ENCODE measurements around the gene PLSCR1. TPM values are rescaled to one million over a fixed set of nuclear protein-coding genes. Genes with fewer than 3 reads are reported as not detected.

PLSCR1 gene
- polyA plus RNA-seq, 3 donors = 103 to 221 (median 127) TPM

DNA sequence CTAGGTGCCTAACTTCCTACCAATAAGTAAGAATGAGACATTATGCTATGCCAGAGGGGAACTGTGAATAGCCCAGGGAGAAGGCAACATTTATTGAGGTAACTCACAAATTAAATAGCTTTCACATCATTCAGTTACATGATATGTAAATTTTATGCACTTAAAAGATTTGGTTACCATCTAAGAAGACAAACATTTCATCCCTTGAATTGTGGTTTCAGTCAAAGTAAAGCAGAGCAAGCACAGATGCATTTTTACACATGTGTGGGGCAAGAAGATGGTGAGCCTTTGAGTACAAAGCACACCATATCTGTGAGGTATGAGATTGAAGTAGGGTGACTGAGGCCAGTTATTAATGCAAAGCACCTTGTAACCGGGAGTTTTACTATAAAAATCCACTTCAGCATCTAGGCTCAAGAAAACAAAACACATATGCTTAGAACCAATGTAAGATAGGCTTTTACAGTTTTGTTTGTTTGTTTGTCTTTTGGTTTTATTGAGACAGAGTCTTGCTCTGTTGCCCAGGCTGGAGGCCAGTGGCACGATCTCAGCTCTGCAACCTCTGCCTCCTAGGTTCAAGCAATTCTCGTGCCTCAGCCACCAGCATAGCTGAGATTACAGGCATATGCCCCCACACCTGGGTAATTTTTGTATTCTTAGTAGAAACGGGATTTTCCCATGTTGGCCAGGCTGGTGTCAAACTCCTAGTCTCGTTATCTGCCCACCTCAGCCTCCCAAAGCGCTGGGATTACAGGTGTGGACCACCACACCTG, 78.5 kb downstream of the PLSCR1 start:
- H3K79me2 ChIP-seq (ENCODE audit: insufficient read depth, low read length) = no peaks in the 10 kb centered on the region
- no peak overlapping the region for H3K27ac ChIP-seq (ENCODE audit: low read depth in 1 of 2, low read length in 2 of 2)
- H3K9me3 ChIP-seq (replicated peaks in 1 of 2; ENCODE audit: control insufficient read depth in 1 of 2, insufficient read depth in 1 of 2, low read length in 2 of 2) = no peaks in the 10 kb centered on the region
- Mint-ChIP-seq H3K27me3 (ENCODE audit: low read depth in 3 of 3) (peaks cover 0 to 9% (median 7%) of the 10 kb centered on the region in 3 donors), H3K27ac (no peak overlapping the region), H3K4me3 (no peak overlapping the region), H3K9me3 (peaks cover 0 to 7% (median 3%) of the 10 kb centered on the region in 7 donors), H3K36me3 (no peaks in the 10 kb centered on the region), H3K4me1 (peaks cover 3% of the 10 kb centered on the region)
- no peak for DNase-seq
- WGBS (ENCODE audit: insufficient coverage) = no CpG with 5 or more reads among the region's 6 CpGs
- no peak overlapping the region for H3K9ac ChIP-seq (ENCODE audit: insufficient read depth, low read length, poor library complexity, severe bottlenecking)
- no peaks in the 10 kb centered on the region for H3K27me3 ChIP-seq (ENCODE audit: control insufficient read depth in 2 of 2, insufficient read depth in 2 of 2, low read length in 2 of 2)
- intact Hi-C loops (cut with micrococcal nuclease) = no loop called here
- peaks cover 4 to 6% of the 10 kb centered on the region in 2 donors for H3K4me1 ChIP-seq (ENCODE audit: control insufficient read depth in 1 of 2, insufficient read depth in 2 of 2, low read length in 2 of 2)
- H3K4me3 ChIP-seq (replicated peaks in 1 of 3; ENCODE audit: low read depth in 2 of 3, low read length in 3 of 3) = no peak overlapping the region
- no peaks in the 10 kb centered on the region for H3K36me3 ChIP-seq (replicated peaks in 1 of 2; ENCODE audit: control insufficient read depth in 1 of 2, insufficient read depth in 2 of 2, low read length in 2 of 2)
- H4K20me1 ChIP-seq (ENCODE audit: insufficient read depth, low read length) = no peaks in the 10 kb centered on the region
- H3K4me2 ChIP-seq (replicated peaks; ENCODE audit: extremely low read depth, low read length, poor library complexity, severe bottlenecking) = no peak overlapping the region
- no peak overlapping the region for H2AFZ ChIP-seq (ENCODE audit: insufficient read depth, low read depth, low read length, poor library complexity, severe bottlenecking)
- TF ChIP-seq, protein P1, sequence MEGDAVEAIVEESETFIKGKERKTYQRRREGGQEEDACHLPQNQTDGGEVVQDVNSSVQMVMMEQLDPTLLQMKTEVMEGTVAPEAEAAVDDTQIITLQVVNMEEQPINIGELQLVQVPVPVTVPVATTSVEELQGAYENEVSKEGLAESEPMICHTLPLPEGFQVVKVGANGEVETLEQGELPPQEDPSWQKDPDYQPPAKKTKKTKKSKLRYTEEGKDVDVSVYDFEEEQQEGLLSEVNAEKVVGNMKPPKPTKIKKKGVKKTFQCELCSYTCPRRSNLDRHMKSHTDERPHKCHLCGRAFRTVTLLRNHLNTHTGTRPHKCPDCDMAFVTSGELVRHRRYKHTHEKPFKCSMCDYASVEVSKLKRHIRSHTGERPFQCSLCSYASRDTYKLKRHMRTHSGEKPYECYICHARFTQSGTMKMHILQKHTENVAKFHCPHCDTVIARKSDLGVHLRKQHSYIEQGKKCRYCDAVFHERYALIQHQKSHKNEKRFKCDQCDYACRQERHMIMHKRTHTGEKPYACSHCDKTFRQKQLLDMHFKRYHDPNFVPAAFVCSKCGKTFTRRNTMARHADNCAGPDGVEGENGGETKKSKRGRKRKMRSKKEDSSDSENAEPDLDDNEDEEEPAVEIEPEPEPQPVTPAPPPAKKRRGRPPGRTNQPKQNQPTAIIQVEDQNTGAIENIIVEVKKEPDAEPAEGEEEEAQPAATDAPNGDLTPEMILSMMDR (IDR thresholded peaks at IDR 0.05) = no peak

Small RNAs within 50 kb of the gene (small RNA-seq; reads per million reads assigned to genes)
- gene RNU6-428P (ENCODE audit: insufficient read length, low read depth) = not detected

Other genes with a start within 250 kb of the PLSCR1 start
- gene PLSCR2, start 75.0 kb downstream of the PLSCR1 start, polyA plus RNA-seq = not detected
- gene PLSCR5, start 60.7 kb upstream of the PLSCR1 start, polyA plus RNA-seq = not detected